ENCODE results near the gene BCL7B. TPM values are rescaled to one million over a fixed set of nuclear protein-coding genes. Genes with fewer than 3 reads are reported as not detected.

BCL7B gene
- total RNA-seq = 19.9 and 20.6 TPM in 2 replicates

DNA sequence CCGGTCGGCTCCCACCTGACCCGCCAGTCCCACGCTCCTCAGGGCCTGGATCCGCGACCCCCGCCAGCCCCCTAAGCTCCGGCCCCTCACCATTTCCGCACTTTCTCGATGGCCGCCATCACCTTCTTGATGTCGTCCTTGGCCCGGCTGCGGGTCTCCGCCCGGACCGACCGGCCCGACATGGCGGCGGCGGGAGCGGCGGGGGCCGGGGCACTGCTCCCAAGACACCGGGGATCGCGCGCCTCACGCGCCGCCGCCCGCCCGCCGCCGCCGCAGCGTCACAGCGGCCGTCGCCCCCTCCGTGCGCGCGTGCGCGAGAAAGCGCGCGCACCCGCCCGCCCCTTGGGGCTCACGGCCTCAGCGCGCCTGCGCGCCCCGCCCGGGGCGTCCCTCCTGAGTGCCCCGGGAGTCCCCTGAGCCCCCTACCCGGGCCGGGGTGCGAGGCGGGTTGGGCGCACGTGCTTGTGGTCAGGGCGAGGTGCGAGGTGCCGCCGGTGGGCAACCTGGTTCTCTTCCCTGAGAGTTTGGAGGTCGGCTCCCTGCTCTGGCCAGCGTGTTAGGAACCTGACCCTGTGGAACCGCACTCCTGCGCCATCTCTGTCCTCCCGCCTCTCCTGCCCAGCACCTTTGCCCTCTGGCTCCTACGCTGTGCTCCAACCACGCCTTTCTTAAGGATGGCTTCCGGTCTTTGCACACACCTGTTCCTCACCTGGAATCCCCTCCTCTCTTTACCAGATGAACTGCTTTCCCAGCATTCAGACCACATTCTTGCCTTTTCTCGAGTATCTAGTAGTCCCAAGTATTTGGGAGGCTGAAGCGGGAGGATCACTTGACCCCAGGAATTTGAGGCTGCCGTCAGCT, at the start of gene BCL7B:
TSS of gene BCL7B (minus strand) at position 294 of the 861 bp plus-strand sequence. CDS start at position 182, 112 bp downstream.

DNA sequence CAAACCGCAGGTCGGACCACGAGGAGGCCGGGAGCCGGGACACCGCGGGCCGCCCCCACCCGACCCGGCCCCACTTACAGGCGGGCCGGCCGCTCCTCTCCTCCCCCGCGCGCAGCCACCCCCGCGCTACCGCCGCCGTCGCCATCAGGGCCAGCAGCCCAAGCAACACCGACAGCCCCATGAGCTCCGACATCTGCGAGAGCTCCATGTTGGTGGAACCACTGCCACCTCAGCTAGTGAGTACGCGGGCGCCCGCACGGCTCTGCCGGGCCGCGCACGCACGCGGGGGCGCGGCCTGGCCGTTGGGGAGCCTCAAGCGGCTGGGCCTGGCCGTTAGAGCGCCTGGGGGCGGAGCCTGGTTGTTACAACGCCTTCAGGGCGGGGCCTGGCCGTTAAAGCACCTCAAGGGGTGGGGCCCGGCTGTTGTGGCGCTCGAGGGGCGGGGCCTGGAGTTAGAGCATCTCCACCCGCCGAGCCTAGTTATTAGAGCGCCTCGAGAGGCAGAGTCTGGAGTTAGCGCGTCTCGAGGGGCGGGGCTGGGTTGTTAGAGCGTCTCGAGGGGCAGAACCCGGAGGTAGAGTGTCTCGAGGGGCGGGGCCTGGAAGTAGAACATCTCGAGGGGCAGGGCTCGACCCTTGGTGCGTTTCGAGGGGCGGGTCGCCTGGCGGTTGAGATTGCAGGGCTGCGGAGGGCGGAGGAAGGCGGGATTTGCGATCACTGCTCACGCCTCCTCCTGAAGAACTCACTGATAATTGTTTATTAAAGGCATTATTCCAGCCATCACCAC, 21.0 kb upstream of the BCL7B start, which contains the start of gene TBL2:
TSS of gene TBL2 (minus strand) at position 238 of the 787 bp plus-strand sequence. CDS start at position 208, 30 bp downstream.

GRCh38 chr7:73522105-73522872, 35.2 kb downstream of the BCL7B start, which contains the start of gene BAZ1B:
BAZ1B (minus strand) TSS chr7:73522293; CDS start chr7:73521933, 360 bp downstream.

Other genes starting within 250 kb of the BCL7B start
- gene NSUN5, start 248.9 kb downstream of the BCL7B start, total RNA-seq = 3.7 and 8.4 TPM in 2 replicates
- not detected in 2 replicates for gene TRIM50, start 229.6 kb downstream of the BCL7B start, total RNA-seq
- not detected in 2 replicates for gene FKBP6, start 229.5 kb downstream of the BCL7B start, total RNA-seq
- gene FZD9, start 123.9 kb downstream of the BCL7B start, total RNA-seq = 0.65 and 2.1 TPM in 2 replicates
- 33.5 and 59.8 TPM in 2 replicates for gene BAZ1B, start 35.4 kb downstream of the BCL7B start, total RNA-seq
- gene TBL2, start 20.9 kb upstream of the BCL7B start, total RNA-seq = 42.6 and 69.5 TPM in 2 replicates
- not detected in 2 replicates for gene MLXIPL, start 66.8 kb upstream of the BCL7B start, total RNA-seq
- gene VPS37D, start 110.1 kb upstream of the BCL7B start, total RNA-seq = 1.6 and 2.4 TPM in 2 replicates
- 0.81 and 2.4 TPM in 2 replicates for gene DNAJC30, start 125.8 kb upstream of the BCL7B start, total RNA-seq
- gene BUD23, start 125.9 kb upstream of the BCL7B start, total RNA-seq = 32.9 and 36.8 TPM in 2 replicates
- 6.2 and 13.2 TPM in 2 replicates for gene STX1A, start 162.0 kb upstream of the BCL7B start, total RNA-seq
- gene ABHD11, start 181.1 kb upstream of the BCL7B start, total RNA-seq = 6.5 and 9.4 TPM in 2 replicates
- 0.32 and 2.6 TPM in 2 replicates for gene CLDN3, start 212.6 kb upstream of the BCL7B start, total RNA-seq